Left hindlimb (tissue), 1 donor: ENCODE data around the gene KIF7.
"Not testable (repeated sequence)": the region's sequence is repeated elsewhere in the genome, so short reads cannot be mapped to it uniquely, and the experiment has no call there.

Experiments used
- DNase-seq: peaks from one replicate; pipeline ENCODE4 v3.0.0-alpha.2; 2018

The KIF7 gene

DNA sequence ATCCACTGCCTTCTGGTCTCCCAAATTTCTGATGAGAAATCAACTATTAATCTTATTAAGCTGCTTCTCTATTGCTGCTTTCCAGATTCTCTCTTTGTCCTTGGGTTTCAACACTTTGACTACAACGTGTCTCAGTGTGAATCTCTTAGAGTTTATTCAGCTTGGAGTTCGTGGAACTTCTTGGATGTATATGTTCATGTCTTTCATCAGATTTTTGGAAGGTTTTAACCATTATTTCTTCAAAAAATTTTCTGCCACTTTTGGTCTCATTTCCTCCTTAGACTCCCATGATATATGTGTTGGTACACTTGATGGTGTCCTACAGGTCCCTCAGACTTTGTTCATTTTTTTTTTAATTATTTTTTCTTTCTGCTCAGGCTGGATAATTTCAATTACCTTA, 44.0 kb downstream of the KIF7 start:
- no peak for DNase-seq

DNA sequence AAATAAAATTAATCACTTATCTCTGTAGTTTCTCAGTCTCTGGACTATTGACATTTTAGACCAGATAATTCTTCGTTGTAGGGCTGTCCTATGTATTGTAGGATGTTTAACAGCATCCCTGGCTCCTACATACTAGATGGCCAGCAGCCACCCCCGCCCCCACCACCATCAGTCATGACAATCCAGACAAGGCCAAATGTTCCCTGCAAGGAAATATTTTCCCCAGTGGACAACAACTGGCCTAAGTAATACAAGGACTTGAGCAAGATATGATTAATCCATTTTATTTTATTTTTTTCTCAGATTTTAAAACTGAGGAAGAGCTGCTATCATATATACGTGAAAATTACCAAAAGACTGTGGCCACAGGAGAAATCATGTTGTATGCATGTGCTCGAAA, 56.2 kb downstream of the KIF7 start:
- DNase-seq = no peak

DNA sequence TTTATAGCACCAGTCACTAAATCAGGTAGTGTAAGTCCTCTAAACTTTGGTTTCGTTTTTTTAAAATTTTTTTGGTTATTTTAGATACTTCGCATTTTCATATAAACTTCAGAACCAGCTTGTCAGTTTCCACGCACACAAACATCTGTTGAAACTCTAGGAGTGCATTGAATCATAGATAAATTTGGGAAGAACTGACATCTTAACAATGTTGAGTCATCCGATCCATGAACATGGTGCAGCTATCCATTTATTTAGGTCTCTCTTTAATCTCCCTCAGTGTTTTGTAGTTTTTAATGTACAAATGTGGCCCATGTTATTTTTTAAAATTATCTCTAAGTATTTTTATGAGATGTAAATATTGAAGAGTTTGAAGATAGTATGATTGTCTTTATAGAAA, 62.2 kb downstream of the KIF7 start:
- DNase-seq = no peak

DNA sequence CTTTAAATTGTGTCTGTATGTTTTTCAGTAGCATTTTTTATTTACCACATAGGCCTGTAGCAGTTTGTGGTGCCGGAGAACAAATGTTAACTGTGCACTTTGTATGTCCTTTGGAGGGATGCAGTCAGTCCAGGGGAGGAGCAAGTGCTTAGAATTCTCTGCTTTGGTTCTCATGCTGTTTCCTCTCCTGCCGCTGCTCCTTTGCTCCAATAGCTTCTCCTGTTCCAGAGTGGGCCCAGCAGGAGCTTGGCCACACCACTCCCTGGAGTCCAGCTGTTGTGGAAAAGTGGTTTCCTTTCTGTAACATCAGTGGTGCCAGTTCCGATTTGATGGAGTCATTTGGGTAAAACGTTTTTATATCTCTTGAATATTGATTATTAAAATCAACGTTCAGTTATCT, 63.4 kb downstream of the KIF7 start:
- DNase-seq = no peak

DNA sequence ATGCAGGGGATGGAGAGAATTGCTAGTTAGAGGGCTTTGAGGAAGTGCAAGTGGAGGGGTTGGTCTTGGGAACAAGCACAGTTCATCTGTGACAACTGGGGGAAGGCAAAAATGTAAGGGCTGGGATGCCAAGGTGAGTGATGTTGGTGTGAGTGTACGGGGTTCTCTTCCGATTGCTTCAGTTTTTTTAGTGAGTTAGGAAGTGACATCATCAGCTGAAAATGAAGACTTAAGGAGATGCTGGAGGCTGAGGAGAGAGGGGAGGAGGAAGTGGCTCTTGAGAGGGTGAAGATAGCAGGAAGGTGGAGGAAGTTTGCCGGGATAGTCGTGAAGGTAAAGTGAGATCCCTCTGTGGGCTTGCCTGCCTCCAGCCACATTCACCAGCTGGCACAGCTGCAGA, 67.3 kb downstream of the KIF7 start:
- DNase-seq = no peak

DNA sequence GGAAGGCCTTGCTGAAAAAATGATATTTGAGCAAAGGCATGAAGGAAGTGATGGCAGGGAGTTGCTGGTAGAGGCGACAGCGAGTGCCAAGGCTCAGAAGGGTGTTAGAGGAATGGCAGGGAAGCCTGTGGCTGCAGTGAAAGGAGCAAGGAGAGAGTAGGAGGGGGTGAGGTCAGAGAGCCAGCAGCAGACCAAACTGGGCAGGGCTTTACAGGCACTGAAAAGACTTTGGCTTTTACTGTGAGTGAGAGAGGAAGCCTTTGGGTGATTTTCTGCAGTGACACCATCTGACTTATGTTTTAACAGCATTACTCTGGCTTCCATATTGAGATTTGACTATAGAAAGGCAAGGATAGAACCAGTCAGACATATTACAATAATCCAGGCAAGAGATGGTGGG, 68.6 kb downstream of the KIF7 start:
- DNase-seq = no peak

DNA sequence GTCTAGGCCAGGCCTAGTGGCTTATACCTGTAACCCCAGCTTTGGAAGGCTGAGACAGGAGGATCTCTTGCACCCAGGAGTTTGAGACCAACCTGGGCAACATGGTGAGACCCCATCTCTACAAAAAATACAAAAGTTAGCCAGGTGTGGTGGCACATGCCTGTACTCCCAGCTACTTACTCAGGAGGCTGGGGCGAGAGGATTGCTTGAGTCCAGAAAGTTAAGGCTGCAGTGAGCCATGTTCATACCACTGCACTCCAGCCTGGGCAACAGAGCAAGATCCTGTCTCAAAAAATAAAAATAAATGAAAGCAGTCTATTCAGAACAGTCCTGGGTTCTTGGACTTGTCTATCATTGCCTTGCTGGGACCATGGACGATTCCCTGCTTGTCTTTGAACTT, 74.5 kb downstream of the KIF7 start:
- not testable (repeated sequence) for DNase-seq

DNA sequence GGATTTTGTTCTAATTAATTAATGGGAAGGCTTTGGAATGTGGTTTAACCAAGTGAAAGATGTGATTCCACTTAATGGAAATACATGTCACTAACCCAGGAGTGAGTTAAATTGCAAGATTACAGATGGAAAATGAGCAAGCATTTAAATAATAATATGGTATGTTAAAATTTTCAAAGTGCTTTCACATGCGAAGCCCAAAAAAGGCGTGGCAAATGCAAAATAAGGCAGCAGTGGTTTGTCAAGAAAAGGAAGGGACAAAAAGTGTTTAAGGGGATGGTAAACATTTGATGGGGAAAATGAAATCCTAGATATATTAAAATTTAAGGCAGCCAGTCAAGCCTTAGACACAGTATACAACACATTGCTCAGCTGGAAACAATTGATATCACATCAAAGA, 77.1 kb downstream of the KIF7 start:
- no peak for DNase-seq
